HFFc6 (cell line): Measurements from ENCODE around the gene OOEP. TPM values are rescaled to one million over a fixed set of nuclear protein-coding genes. Genes with fewer than 3 reads are reported as not detected.

Experiments used
- DNase-seq: peaks from one replicate; pipeline ENCODE4 v3.0.0-alpha.2; 2018
- H3K27ac Mint-ChIP-seq: 2 replicates; pipeline ENCODE4 v1.8.0; 2020; ENCODE audit warnings: mild to moderate bottlenecking, mixed read lengths
- H3K27me3 Mint-ChIP-seq: 2 replicates; pipeline ENCODE4 v1.8.0; 2021; ENCODE audit warnings: mild to moderate bottlenecking, moderate library complexity, mixed read lengths; ENCODE audit not compliant: insufficient read depth
- H3K36me3 Mint-ChIP-seq: 2 replicates; pipeline ENCODE4 v1.8.0; 2021; ENCODE audit warnings: low read depth, mixed read lengths
- H3K4me1 Mint-ChIP-seq: 2 replicates; pipeline ENCODE4 v1.8.0; 2020; ENCODE audit warnings: low read depth, mixed read lengths
- H3K4me3 Mint-ChIP-seq: 2 replicates; pipeline ENCODE4 v1.8.0; 2020; ENCODE audit warnings: mild to moderate bottlenecking, moderate library complexity, mixed read lengths
- H3K9me3 Mint-ChIP-seq: 2 replicates; pipeline ENCODE4 v1.8.0; 2020; ENCODE audit warnings: mild to moderate bottlenecking, mixed read lengths
- total RNA-seq, 6 experiments: library from RNA; stranded (reverse); fragmentation: NEBNext Ultra II Directional; extraction: Animal tissue kit (Norgen Biotek cat#: 25700); gene quantifications; 2 replicates in 1 of 6; 3 replicates in 5 of 6; pipeline ENCODE4 v1.2.3, GENCODE V29; 2021
- TF ChIP-seq, protein P1 (sequence below): fragments of 200-600 bp; sonication (generic); IDR thresholded peaks from 2 replicates; pipeline ENCODE4 v1.5.0; 2021; ENCODE audit warnings: antibody characterized with exemption, mild to moderate bottlenecking

The OOEP gene
- total RNA-seq, 6 experiments from 2014 or later = not detected

DNA sequence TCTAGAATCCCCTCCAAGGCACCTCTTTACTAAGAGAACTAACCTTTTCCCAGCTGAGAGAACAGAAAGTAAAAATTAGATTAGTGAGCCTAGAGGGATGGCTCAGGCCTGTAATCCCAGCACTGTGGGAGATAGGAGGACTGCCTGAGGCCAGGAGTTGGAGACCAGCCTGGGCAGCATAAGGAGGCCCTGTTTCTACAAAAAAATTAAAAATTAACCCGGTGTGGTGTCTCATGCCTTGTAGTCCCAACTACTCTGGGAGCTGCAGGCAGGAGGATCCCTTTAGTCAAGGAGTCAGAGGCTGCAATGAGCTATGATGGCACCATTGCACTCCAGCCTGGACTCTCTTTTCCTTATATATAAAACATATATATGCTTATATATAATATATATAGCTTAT lies 5.5 kb upstream of the OOEP start:
- Mint-ChIP-seq H3K36me3 (no peaks in the 10 kb centered on the region), H3K4me1 (no peaks in the 10 kb centered on the region), H3K4me3 (no peak overlapping the region), H3K27ac (no peak overlapping the region), H3K27me3 (no peaks in the 10 kb centered on the region; the same call in 1 of the 2 replicates), H3K9me3 (no peaks in the 10 kb centered on the region)
- TF ChIP-seq, protein P1, sequence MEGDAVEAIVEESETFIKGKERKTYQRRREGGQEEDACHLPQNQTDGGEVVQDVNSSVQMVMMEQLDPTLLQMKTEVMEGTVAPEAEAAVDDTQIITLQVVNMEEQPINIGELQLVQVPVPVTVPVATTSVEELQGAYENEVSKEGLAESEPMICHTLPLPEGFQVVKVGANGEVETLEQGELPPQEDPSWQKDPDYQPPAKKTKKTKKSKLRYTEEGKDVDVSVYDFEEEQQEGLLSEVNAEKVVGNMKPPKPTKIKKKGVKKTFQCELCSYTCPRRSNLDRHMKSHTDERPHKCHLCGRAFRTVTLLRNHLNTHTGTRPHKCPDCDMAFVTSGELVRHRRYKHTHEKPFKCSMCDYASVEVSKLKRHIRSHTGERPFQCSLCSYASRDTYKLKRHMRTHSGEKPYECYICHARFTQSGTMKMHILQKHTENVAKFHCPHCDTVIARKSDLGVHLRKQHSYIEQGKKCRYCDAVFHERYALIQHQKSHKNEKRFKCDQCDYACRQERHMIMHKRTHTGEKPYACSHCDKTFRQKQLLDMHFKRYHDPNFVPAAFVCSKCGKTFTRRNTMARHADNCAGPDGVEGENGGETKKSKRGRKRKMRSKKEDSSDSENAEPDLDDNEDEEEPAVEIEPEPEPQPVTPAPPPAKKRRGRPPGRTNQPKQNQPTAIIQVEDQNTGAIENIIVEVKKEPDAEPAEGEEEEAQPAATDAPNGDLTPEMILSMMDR = no peak
- no peak for DNase-seq

DNA sequence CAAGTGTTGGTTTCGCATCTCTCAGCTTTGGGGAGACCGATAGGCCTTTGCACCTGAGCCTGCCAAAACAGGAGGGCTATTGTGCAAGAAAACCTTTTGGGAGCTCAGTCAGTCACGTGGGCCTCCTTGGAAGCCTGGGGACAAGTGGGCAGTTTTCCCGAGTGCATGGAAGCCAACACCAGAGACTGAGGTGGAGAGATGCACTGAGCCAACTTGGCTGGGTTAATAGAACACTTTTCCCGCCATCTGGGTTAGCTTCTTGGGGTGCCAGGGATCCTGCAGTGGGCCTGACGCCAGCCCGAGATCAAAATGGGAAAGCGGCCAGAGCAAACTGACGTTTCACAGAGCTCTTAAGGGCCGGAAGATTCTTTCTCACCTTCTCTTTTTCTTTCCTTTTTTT lies 2.8 kb upstream of the OOEP start:
- H3K9me3 Mint-ChIP-seq = no peaks in the 10 kb centered on the region
- H3K27ac Mint-ChIP-seq = no peak overlapping the region
- peaks cover 7% of the 10 kb centered on the region for H3K27me3 Mint-ChIP-seq
- no peak for DNase-seq
- TF ChIP-seq, protein P1 = no peak
- H3K4me3 Mint-ChIP-seq = no peak overlapping the region
- H3K36me3 Mint-ChIP-seq = no peaks in the 10 kb centered on the region
- H3K4me1 Mint-ChIP-seq = no peaks in the 10 kb centered on the region

DNA sequence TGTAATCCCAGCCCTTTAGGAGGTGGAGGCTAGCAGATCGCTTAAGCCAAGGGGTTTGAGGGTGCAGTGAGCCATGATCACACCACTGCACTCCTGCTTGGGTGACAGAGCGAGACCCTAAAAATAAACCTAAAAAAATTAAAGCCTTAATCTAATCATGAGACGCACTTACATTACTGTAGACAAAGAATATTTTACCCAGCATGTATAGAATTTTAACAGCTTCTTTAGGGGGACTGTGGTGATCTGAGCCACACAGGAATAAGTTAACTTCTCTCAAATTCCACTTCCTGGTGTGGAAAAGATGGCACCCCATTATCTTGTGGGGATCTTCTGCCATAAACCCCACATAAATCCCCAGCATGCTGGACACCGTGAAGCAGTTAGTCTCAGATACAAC lies 2.3 kb upstream of the OOEP start:
- no peaks in the 10 kb centered on the region for H3K9me3 Mint-ChIP-seq
- no peak overlapping the region for H3K4me3 Mint-ChIP-seq
- H3K27me3 Mint-ChIP-seq = peaks cover 7% of the 10 kb centered on the region
- no peak overlapping the region for H3K27ac Mint-ChIP-seq
- no peaks in the 10 kb centered on the region for H3K4me1 Mint-ChIP-seq
- no peaks in the 10 kb centered on the region for H3K36me3 Mint-ChIP-seq
- no peak for DNase-seq
- TF ChIP-seq, protein P1 = no peak

DNA sequence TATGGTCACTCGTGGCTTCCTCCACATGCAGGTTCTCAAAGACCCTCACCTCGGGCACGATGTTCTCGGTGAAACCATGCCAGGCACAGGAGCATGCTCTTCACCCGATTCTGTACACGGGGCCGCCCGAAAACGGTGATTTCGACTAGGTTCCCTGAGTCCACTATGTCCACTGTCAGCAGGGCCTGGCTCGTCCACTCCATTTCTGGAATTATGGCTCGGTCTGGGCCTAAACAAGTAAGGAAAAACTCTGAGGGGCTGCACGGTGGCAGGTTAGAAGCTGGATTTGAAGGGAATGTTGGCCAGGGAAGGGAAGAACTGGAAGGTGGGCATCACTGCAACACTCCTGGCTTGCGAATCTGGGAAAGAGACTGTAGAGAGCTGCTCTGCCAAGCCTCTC lies 540 bp downstream of the OOEP start:
- peaks cover 7% of the 10 kb centered on the region for H3K27me3 Mint-ChIP-seq
- H3K4me1 Mint-ChIP-seq = no peaks in the 10 kb centered on the region
- no peak for DNase-seq
- no peaks in the 10 kb centered on the region for H3K9me3 Mint-ChIP-seq
- H3K36me3 Mint-ChIP-seq = no peaks in the 10 kb centered on the region
- no peak overlapping the region for H3K27ac Mint-ChIP-seq
- TF ChIP-seq, protein P1 = no peak
- no peak overlapping the region for H3K4me3 Mint-ChIP-seq

DNA sequence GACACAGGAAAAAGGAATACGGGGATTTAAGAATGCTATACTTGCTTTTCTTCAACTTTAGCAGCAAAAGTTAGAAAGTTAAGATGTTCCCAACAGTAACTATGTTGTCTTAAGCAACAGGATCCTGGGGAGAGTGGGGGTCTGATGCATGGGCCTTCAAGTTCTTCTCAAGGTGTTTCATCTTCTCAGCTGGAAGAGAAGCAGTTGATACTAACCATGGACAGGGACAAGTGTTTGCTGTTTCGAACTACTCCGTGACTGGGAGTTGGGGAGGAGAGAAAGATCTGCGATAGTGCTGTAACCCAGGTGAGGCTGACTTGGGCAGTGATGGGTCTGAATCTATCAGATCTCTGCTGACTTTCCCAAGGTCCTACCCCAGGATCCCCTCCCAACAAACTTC lies 1.0 kb downstream of the OOEP start:
- Mint-ChIP-seq H3K4me3 (no peak overlapping the region), H3K36me3 (no peaks in the 10 kb centered on the region), H3K27me3 (peaks cover 7% of the 10 kb centered on the region), H3K27ac (no peak overlapping the region), H3K4me1 (no peaks in the 10 kb centered on the region), H3K9me3 (no peaks in the 10 kb centered on the region)
- TF ChIP-seq, protein P1 = no peak
- no peak for DNase-seq

DNA sequence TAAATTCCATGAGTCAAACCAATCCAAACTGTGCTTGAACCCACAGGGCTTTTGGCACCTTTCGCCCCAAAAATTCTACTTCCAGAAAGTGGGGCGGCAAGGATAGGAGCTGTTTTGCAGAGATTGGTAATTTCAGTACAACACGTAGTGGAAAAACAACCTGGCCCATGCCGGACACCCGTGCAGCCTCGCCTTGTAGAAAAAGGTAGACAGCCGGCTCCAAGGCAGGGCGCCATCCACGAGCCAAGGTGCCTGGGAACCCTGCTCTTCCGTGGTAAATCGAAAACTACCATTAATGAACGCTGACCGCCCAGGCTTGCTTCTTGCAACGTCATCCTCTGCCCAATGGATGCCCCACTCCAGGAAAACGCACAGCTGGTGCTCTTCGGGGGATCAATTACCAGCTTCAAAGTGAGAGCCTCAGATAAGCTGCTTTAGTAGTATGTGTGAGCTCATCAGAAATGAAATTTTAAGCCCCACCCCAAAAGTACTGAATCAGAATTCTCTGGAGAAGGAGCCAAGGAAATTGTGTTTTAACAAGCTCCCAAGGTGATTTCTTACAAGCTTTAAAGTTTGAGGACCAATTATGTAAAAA lies 1.8 kb downstream of the OOEP start:
- no peak overlapping the region for H3K4me3 Mint-ChIP-seq
- DNase-seq = no peak

More for the DNA sequence above, 1.8 kb downstream of the OOEP start:
- Mint-ChIP-seq H3K27me3 (peaks cover 7% of the 10 kb centered on the region), H3K27ac (no peak overlapping the region), H3K36me3 (no peaks in the 10 kb centered on the region), H3K4me1 (no peaks in the 10 kb centered on the region), H3K9me3 (no peaks in the 10 kb centered on the region)
- TF ChIP-seq, protein P1 = no peak
